Measurements from ENCODE around the gene MACROH2A1. TPM values are rescaled to one million over a fixed set of nuclear protein-coding genes. Genes with fewer than 3 reads are reported as not detected.

Gene MACROH2A1
- total RNA-seq, 1 donor from 2014 or later = 123 TPM

DNA sequence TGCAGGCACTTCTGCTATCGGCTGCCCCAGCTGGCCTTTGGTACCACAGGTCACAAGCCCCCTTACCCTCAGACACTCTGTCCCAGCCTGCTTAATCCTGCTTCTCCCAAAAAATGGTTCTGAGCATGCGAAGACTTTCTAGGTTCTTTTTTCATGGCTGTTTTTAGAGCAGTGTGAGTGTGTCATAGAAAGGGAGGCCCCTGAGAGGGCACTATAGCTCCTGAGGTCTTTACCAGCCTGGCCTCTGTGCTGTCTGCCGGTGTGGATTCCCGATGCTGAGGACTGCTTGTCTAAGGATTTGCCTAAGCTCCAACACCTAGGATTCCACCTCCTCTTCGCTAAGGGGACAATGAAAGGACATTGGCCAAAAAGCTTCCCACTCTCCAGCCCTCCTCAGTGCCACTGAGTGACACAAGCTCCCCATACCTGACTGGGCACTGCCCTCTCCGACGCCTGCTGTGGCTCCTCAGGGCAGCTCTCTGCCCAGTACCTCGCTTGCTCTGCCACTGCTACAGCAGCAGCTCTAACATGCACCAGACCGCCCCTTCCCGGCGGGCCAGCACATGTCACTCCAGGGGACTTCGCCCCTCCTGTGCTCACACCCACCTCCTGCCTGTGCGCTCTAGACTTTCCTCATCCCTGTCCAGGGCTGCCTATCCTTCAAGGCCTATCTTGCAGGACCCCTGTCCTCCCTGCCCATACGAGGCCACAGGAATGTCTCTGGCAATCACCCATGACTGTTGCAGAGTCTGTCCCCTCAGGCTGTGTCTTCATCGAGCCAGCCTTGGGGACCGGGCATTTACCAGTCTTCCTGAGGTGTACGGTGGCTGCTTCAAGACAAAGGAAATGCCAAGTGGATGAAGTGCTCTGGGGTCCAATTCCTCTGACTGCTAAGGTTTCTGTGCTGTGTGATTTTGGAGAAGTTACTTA, 21.0 kb downstream of the MACROH2A1 start:
- H3K27ac Mint-ChIP-seq (ENCODE audit: unreplicated experiment) = peak overlapping the region; percentile 77
- no peak for TF ChIP-seq CTCF (IDR thresholded peaks at IDR 0.05)
- no peaks in the 10 kb centered on the region for H3K9me3 Mint-ChIP-seq (ENCODE audit: unreplicated experiment)
- DNase-seq (ENCODE audit: extremely low spot score, unreplicated experiment) = no peak
- H3K36me3 Mint-ChIP-seq (ENCODE audit: unreplicated experiment) = peaks cover 52% of the 10 kb centered on the region
- peaks cover 35% of the 10 kb centered on the region for H3K4me1 Mint-ChIP-seq (ENCODE audit: unreplicated experiment)
- no peak overlapping the region for H3K4me3 Mint-ChIP-seq (ENCODE audit: unreplicated experiment)
- H3K27me3 Mint-ChIP-seq (ENCODE audit: unreplicated experiment) = no peaks in the 10 kb centered on the region

DNA sequence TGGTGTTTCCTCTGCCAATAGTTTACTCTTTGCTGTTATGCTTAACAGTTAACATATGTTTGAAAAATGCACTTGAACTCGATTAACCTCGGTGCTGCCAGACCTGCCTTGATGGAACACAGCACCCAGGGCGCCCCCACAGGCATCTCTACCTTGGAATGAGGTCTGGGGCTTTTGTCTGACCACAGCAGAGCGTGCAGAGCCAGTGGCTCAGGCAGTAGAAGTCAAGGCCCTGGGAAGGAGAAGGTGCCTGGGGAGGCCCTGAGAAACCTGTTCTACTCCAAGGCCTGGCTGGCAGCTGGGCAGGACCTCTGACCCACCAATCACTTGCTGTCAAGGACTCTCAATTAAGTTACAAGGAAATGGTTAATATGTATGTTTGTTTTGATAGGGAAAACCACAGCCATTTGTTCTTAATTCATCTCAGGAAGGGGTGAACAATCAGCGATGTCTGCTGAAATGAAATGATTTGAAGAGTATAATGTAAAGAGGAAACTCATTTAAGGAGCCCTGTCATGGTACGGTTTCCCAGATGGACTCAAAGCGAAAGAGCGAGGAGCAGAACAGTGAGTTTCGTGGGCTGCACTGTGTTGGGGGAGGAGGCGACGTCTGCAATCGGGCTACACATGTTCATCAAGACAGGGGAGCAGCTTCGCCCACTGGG, 21.9 kb downstream of the MACROH2A1 start:
- no peak for TF ChIP-seq CTCF (IDR thresholded peaks at IDR 0.05)
- Mint-ChIP-seq H3K27ac (ENCODE audit: unreplicated experiment) (peak overlapping the region; percentile 3), H3K9me3 (ENCODE audit: unreplicated experiment) (no peaks in the 10 kb centered on the region), H3K4me1 (ENCODE audit: unreplicated experiment) (peaks cover 28% of the 10 kb centered on the region), H3K4me3 (ENCODE audit: unreplicated experiment) (no peak overlapping the region), H3K27me3 (ENCODE audit: unreplicated experiment) (no peaks in the 10 kb centered on the region), H3K36me3 (ENCODE audit: unreplicated experiment) (peaks cover 43% of the 10 kb centered on the region)
- DNase-seq (ENCODE audit: extremely low spot score, unreplicated experiment) = no peak

DNA sequence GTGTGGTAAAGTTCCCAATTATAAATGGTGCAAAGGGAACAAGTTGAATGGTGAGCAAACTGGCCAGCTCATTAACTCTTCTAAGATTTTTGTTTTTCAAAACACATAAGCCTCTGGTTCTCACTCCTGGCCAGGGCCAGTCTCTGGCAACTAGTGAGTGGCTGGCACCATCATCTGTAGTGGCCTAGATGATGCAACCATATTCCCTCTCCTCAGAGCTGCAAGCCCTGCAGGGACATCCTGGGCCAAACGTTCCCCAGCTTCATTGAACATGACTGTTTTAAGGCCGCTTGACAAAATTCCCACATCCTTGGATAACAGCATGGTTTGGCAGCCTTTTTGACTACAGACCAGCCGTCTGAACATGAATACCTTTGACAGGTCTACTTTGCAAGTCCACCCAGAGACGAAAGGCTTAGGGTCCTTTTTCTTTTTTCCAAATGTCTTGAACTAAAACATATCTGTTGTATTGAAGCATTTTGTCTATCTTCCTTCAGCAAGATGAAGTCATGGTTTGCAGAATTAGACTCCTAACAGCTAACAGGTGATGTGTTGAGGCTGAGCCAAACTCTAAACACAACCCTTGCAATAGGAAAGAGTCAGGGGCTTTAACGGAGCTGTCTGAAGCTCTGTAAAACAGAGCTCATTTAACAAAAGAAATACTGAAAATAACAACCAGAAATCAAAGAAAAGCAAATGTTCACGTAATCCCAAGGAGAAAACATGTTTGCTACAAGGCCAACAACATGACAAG, 23.8 kb downstream of the MACROH2A1 start:
- H3K4me3 Mint-ChIP-seq (ENCODE audit: unreplicated experiment) = no peak overlapping the region
- H3K27me3 Mint-ChIP-seq (ENCODE audit: unreplicated experiment) = no peaks in the 10 kb centered on the region
- peaks cover 35% of the 10 kb centered on the region for H3K36me3 Mint-ChIP-seq (ENCODE audit: unreplicated experiment)
- peaks cover 28% of the 10 kb centered on the region for H3K4me1 Mint-ChIP-seq (ENCODE audit: unreplicated experiment)
- no peak overlapping the region for H3K27ac Mint-ChIP-seq (ENCODE audit: unreplicated experiment)
- no peak for TF ChIP-seq CTCF (IDR thresholded peaks at IDR 0.05)
- no peaks in the 10 kb centered on the region for H3K9me3 Mint-ChIP-seq (ENCODE audit: unreplicated experiment)
- no peak for DNase-seq (ENCODE audit: extremely low spot score, unreplicated experiment)

DNA sequence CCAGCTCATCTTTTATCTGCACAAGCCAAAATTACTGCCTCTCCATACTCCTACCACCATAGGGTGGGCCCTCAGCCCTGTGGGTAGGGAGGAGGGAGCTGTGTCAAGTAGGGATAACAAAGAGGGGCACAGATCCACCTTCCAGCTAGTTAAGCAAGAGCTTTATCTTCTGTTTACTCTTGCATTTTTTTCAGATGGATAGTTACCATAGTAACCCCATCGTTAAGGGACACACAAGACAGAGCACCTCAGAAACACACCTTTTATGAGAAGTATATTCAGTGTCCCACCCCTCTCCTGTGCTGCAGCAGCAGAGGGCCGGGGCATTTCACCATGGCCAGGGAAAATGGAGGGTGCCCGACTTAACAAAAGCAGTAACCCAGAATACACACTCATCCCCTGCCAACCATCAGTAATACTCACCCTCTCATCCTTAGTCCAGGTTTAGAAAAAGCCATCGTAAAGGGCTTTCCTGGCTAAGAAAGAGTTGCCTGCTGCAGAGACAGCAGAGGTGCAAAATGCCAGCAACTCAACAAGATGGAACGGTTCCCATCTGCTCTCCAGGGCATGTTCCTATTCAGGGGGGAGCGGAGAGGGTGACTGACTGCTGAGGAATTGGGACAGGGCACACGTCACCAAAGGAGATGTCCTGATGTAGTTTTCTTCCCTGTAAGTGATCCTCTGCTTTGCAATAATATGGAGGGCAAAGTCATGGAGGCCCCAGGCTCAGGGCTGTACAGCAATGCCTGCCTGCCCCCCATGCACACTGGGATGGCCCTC, 25.1 kb downstream of the MACROH2A1 start:
- Mint-ChIP-seq H3K27me3 (ENCODE audit: unreplicated experiment) (no peaks in the 10 kb centered on the region), H3K4me3 (ENCODE audit: unreplicated experiment) (no peak overlapping the region), H3K9me3 (ENCODE audit: unreplicated experiment) (no peaks in the 10 kb centered on the region), H3K4me1 (ENCODE audit: unreplicated experiment) (peaks cover 17% of the 10 kb centered on the region), H3K27ac (ENCODE audit: unreplicated experiment) (no peak overlapping the region), H3K36me3 (ENCODE audit: unreplicated experiment) (peaks cover 29% of the 10 kb centered on the region)
- TF ChIP-seq CTCF (IDR thresholded peaks at IDR 0.05) = no peak
- DNase-seq (ENCODE audit: extremely low spot score, unreplicated experiment) = no peak
